Measurements from ENCODE around the gene RSPO1.

The RSPO1 gene

DNA sequence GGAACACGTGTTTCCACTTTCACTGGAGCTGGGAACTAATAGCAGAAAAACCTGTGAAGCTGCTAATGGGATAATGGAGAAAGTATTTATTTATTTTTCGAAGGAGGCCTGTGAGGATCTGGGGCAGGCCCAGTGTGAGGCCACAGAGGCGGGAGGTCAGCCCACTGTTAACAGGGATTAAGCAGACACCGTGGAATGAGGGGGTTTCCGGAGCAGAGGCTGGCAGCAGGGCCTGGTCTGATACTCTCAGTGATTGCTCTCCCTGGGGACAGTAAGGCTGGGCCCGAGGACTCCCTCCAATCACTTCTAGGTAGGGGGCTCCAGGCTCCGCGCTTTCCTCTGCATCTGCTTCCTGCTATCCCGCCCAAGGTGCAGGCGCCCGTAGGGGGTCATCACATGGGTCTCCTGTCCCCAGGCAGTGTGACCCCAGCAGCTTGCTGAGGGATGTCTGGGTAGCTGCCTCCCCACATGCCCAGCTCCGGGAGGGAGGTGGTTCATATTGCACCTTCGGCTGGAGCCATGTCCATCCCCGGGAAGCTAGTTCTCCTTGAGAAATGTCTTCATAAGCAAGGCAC lies 28.8 kb upstream of the RSPO1 start:
- no peak for TF ChIP-seq CTCF (IDR thresholded peaks at IDR 0.05; ENCODE audit: borderline replicate concordance, insufficient read depth, low read depth, low read length)
- H3K4me3 ChIP-seq (ENCODE audit: low read depth, low read length) = no peak overlapping the region

- no peak for TF ChIP-seq CTCF (IDR thresholded peaks at IDR 0.05; ENCODE audit: borderline replicate concordance, insufficient read depth, low read depth, low read length)
- H3K4me3 ChIP-seq (ENCODE audit: low read depth, low read length) = no peak overlapping the region
These were observed 27.5 kb upstream of the RSPO1 start for GRCh38 chr1:37662031-37662755.

- no peak overlapping the region for H3K4me3 ChIP-seq (ENCODE audit: low read depth, low read length)
- TF ChIP-seq CTCF (IDR thresholded peaks at IDR 0.05; ENCODE audit: borderline replicate concordance, insufficient read depth, low read depth, low read length) = no peak
These were observed 26.7 kb upstream of the RSPO1 start for GRCh38 chr1:37661401-37661800.

DNA sequence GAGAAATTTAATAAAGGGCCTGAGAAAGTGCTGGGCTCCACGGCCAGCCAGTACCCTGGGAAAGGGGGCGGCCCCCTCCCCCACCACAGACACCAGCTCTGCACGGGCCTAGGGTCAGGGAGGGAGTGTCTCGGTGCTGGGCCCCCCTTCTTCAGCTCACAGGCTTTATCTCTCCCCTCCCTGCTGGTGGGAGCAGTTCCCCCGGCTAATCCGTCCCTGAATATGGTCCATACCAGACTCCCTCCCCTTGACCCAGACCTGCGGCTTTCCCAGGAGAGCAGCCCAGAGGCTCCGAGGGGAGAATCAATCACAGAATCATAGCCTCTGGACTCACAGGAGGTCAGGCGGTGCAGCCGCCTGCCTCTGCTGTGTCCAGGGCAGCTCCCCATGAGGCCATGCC lies 26.0 kb upstream of the RSPO1 start:
- H3K4me3 ChIP-seq (ENCODE audit: low read depth, low read length) = no peak overlapping the region
- no peak for TF ChIP-seq CTCF (IDR thresholded peaks at IDR 0.05; ENCODE audit: borderline replicate concordance, insufficient read depth, low read depth, low read length)

- no peak for TF ChIP-seq CTCF (IDR thresholded peaks at IDR 0.05; ENCODE audit: borderline replicate concordance, insufficient read depth, low read depth, low read length)
- no peak overlapping the region for H3K4me3 ChIP-seq (ENCODE audit: low read depth, low read length)
These were observed 23.8 kb upstream of the RSPO1 start for GRCh38 chr1:37658486-37658885.

DNA sequence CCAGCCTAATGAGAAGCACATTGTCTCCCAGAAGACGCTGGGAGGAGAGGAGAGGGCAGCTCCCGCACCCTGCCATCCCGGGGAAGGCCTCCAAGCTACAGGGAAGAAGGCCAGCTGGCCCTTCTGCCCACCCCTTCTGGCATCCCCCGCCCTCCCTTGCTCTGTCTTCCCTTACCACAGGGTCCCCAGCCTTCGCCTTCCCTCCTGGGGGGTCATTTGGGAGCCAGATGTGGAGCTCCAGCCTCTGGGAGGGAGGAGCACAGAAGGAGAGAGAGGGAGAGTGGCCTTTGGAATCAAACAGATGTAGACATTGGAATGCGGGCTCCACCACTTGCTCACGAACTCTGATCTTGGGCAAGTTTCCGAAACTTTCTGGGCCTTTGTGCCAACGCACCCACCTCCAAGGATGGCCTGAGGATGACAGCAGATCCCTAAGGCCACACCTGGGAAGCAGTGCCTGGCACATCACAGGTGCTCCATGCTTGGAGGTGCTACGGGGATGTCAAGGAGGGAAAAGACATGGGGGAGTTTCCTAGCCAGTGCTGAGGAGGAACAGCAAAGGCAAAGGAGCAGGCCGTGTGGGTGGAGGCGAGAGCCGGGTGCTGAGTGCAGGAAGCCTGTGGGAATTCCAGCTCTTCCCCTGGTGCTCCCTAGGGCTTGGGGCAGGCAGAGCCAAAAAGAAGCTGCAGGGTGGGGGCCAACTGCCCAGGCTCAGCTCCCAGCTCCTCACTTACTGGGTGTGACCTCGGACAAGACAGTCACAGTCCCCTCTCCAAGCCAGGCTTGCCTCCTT lies 23.1 kb upstream of the RSPO1 start:
- H3K4me3 ChIP-seq (ENCODE audit: low read depth, low read length) = no peak overlapping the region
- no peak for TF ChIP-seq CTCF (IDR thresholded peaks at IDR 0.05; ENCODE audit: borderline replicate concordance, insufficient read depth, low read depth, low read length)

Measured in GM12875 (cell line).